Measurements from ENCODE around the gene DISP3.

DNA sequence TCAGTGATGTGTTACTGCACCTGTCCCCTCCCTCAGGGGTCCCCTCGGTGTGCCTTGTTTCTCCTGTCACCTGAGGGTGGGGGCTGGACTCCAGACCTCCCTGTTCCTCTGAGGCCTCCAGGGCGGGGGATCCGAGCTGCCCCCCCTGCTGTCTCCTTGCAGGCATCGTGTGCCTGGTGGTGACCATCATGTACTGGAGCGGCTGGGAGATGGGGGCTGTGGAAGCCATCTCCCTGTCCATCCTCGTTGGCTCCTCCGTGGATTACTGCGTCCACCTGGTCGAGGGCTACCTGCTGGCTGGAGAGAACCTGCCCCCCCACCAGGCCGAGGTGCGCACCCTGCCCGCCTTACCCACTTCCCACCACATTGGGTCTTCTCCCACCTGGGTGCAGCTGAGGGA, 56.4 kb downstream of the DISP3 start:
- TF ChIP-seq, protein P1, sequence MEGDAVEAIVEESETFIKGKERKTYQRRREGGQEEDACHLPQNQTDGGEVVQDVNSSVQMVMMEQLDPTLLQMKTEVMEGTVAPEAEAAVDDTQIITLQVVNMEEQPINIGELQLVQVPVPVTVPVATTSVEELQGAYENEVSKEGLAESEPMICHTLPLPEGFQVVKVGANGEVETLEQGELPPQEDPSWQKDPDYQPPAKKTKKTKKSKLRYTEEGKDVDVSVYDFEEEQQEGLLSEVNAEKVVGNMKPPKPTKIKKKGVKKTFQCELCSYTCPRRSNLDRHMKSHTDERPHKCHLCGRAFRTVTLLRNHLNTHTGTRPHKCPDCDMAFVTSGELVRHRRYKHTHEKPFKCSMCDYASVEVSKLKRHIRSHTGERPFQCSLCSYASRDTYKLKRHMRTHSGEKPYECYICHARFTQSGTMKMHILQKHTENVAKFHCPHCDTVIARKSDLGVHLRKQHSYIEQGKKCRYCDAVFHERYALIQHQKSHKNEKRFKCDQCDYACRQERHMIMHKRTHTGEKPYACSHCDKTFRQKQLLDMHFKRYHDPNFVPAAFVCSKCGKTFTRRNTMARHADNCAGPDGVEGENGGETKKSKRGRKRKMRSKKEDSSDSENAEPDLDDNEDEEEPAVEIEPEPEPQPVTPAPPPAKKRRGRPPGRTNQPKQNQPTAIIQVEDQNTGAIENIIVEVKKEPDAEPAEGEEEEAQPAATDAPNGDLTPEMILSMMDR (IDR thresholded peaks at IDR 0.05), result no peak
- TF ChIP-seq POLR2A (IDR thresholded peaks at IDR 0.05), result no peak
